ENCODE results near the gene MAP4K4.
"Not testable (repeated sequence)": the region's sequence is repeated elsewhere in the genome, so short reads cannot be mapped to it uniquely, and the experiment has no call there.

MAP4K4 gene

DNA sequence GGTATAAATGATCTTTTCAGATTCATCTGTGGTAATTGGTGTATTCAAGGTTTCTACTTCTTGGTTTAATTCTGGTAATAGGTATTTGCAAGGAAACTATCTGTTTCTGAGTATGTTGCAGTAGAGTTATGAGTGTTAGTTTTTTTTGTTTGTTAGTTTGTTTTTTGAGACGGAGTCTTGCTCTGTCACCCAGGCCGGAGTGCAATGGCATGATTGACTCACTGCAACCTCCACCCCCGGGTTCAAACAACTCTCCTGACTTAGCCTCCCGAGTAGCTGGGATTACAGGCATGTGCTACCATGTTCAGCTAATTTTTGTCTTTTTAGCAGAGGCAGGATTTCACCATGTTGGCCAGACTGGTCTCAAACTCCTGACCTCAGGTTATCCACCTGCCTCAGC is 233.3 kb downstream of the MAP4K4 start:
- DNase-seq = no peak

DNA sequence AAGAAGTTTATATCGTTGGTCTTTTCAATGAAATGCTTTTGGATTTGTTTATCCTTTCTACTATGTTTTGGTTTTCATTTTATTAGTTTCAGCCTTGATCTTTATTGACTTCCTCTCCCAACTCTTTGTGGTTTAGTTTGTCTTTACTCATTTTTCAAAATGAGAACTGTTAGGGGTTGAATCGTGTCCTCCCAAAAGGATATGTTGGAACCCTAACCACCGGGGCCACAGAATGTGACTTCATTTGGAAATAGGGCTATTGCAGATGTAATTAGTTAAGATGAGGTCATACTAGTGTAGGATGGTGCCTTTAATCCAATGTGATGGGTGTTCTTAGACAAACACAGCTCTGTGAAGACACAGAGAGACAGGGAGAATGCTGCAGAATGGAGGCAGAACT is 233.9 kb downstream of the MAP4K4 start:
- no peak for DNase-seq

DNA sequence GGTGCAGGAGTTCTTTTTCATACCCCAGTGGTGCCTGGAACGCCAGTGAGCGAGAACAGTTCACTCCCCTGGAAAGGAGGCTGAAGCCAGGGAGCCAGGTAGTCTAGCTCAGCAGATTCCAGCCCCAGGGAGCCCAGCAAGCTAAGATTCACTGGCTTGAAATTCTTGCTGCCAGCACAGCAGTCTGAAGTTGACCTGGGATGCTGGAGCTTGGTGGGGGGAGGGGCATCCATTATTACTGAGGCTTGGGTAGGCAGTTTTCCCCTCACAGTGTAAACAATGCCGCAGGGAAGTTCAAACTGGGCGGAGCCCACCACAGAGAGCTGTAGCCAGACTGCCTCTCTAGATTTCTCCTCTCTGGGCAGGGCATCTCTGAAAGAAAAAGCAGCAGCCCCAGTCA is 238.3 kb downstream of the MAP4K4 start:
- DNase-seq = not testable (repeated sequence)

DNA sequence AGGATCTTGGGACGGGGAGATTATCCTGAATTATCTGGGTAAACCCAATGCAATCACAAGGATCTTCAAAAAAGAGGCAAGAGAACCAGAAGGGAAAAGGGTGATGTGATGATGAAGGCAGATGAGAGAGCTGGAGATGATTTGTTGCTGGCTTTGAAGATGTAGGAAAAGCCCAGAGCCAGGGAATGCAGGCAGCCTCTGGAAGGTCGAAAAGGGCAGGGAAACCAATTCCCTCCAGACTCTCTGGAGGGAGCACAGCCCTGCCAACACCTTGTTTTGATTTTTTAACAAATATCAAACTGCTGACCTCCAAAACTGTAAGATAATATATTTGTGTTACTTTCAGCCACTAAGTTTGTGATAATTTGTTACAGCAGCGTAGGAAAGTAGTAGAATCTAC is 245.3 kb downstream of the MAP4K4 start:
- DNase-seq = no peak
